GM19351 (cell line): Measurements from ENCODE around the gene SAMD11.
"Not testable (repeated sequence)": the region's sequence is repeated elsewhere in the genome, so short reads cannot be mapped to it uniquely, and the experiment has no call there.

ENCODE experiments used
- ATAC-seq: cut with Tn5 transposase; IDR thresholded peaks from one replicate; pipeline ENCODE4 v1.9.1; 2021; ENCODE audit warnings: mild to moderate bottlenecking, moderate library complexity; ENCODE audit not compliant: unreplicated experiment

SAMD11 gene

DNA sequence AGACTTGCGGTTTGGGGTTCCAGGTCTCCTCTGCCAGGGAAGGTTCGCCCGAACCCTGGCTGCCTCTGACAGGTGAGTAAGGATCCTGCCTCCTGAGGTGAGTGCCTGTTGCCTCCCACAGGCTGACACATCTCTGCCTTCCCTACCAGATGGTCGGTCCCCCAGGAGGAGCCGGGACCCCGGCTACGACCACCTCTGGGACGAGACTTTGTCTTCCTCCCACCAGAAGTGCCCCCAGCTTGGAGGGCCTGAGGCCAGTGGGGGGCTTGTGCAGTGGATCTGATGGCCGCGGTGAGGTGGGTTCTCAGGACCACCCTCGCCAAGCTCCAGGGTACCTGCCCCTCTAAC is 50.5 kb downstream of the SAMD11 start:
- no peak for ATAC-seq

DNA sequence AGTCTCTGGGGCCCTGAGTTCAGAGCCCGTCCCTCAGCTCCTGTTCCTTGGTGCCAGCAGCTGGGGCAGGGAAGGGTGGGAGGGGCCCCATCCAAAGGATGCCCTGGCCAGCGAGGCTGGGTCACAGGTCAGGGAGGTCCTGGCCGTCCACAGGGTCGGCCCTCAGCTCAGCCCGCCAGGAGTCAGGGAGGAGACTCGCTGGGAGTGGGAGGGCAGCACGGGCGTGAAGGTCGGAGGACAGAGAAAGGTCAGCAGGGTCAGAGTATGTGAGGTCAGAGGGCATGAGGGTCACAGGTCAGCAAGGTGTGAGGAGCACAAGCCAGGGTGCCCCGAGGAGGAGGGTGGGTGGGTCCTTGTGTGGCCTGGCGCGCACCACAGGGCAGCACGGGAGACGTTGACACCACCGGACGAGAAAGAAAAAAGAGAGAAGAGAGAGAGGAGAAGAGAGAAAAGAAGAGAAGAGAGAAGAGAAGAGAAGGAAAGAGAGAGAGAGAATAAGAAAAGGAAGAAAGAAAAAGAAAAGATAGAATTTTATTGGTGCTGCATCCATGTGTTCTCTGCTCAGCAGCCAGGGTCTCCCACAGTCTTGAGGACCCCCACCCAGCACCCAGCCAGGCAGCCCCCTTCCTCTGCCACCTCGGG is 51.1 kb downstream of the SAMD11 start:
- no peak for ATAC-seq

- no peak for ATAC-seq
These were observed 51.6 kb downstream of the SAMD11 start for GRCh38 chr1:975365-975764.

DNA sequence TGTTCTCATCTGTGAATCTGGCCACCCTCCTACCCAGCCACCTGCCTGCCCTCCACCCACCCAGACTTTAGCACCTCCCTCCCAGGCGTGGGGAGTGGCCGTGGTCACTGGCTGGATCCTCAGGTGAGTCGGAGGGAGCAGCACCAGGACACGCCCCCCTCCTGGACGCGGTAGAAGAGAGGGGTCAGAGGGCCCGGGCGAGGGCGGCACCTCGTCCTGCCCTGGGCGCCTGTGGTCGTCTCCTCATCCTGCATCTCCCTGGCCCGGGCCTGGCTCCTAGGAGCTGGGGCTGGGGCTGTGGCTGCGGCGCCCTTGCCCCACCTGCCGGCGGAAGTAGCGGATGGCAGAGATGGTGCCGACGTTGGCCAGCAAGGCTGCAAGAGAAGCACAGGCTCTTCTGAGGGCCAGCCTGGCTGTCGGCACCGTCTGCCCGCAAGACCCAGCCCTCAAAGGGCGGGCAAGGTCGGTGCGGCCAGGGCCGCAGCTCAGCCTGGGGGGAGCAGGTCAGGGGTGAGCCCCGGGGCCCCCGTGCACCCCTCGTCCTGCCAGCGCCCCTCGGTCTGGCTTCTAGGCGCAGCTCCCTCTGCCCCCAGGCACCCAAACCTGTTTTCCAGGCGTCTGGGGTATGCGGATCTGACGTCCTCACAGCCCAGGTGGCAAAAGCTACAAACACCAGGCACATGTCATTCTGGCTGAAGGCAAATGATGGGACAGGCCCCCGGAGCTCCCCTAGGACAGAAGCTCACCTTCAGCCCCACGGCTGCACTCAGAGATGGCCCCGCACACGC is 52.4 kb downstream of the SAMD11 start:
- no peak for ATAC-seq

- not testable (repeated sequence) for ATAC-seq
These were observed 53.1 kb downstream of the SAMD11 start for GRCh38 chr1:976791-977190.

DNA sequence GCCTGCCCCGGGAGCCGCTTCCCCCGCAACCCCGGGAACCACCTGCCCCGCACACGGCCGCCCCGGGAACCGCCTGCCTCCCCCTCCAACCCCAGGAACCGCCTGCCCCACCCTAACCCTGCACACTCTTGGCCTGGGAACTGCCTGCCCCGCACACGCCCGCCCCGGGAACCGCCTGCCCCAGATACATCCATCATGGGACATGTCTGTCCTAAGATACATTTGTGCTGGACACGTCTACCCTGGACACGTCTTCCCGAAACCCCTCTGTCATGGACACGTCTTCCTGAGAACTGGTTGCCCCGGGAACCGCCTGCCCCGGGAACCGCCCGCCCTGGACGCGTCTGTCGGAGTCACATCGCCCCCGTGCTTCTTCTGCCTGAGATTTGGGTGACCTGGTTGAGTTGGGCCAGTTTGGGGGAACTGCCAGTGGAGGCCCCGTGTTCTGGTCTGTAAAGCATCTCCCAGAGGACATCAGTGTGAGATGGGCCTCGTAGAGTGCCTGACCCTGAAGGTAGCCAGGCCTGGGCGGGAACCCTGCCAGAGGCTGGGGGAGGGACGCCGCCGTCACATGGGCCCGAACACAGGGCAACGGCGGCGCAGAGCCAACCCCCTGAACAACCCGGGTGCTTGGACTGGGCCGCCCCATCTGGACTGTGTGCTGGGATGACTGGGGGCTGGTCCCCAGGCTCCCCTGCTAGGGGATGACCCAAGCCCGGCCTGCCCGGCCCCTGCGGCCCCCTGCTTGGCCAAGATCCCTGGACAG is 54.5 kb downstream of the SAMD11 start:
- ATAC-seq, result no peak

GRCh38 chr1:978835-979743 is 55.4 kb downstream of the SAMD11 start:
- ATAC-seq, result no peak

GRCh38 chr1:979744-980072 is 56.0 kb downstream of the SAMD11 start:
- no peak for ATAC-seq

GRCh38 chr1:980137-980571 is 56.4 kb downstream of the SAMD11 start:
- no peak for ATAC-seq

- no peak for ATAC-seq
These were observed 57.1 kb downstream of the SAMD11 start for GRCh38 chr1:980602-981395.

GRCh38 chr1:981491-981954 is 57.8 kb downstream of the SAMD11 start:
- ATAC-seq, result no peak

- ATAC-seq, result no peak
These were observed 58.3 kb downstream of the SAMD11 start, which contains the start of gene PERM1 for GRCh38 chr1:981955-982558. Gene PERM1, minus strand, starts transcription at chr1:982093. Its CDS starts 1,064 bp downstream, at chr1:981029.

DNA sequence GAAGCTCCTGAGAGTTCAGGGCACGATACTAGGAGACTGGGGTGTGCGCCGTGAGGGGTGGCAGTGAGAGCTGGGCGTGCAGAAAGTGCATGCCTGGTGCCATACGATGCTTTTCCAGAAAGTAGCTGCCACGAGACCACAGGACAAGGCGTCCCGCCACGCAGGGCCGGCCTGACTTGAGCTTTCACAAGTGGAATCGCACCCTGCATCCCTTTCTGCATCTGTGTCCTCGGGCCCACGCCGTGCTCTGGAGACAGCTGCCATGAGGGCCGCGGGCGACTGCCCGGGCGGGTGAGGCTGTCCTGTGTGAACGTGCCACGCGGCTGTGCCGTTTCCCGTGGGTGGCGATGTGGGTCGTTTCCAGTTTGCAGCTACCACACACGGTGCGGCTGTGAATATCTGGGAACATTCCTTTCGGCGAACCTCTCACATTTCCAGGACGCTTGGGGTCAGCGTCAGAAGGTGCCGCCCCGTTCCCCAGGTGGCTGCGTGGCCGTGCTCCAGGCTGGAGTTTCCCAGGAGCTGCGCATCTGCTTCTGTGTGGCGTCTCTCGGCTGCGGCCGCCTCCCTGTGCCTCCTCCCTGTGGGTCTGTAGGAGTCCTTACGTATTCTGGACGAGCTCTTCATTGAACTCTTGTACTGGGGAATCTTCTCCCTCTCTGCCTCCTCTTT is 59.2 kb downstream of the SAMD11 start:
- no peak for ATAC-seq

DNA sequence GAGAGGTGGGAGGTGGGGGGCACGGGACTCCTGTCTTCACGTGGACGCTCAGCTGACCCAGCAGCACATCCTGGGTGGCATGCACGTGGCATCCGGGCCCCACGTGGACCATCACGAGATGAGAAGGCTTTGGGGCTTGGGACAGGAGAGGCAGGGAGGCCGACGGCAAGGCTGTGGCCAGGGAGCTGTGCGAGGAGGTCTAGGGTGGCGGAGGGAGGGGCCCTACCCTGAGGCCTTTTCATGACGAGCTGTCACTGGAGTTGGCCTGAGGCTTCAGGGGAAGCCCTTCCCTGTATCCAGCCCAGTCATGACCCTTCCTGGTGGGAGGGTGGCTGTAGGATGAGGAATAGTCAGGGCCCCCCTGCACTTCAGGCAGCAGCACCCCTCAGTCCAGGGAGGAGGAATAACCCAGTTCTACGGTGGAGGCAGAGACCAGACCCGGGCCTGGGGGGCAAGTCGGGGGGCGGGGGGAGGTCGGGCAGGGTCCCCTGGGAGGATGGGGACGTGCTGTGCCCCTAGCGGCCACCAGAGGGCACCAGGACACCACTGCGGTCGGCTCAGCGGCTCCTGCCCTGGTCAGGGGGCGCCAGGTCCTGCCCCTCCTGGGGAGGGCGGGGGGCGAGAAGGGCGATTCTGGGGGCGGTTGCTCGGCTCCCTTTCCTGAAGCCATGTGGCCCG is 60.2 kb downstream of the SAMD11 start:
- no peak for ATAC-seq

GRCh38 chr1:984476-984814 is 60.7 kb downstream of the SAMD11 start:
- ATAC-seq, result no peak

DNA sequence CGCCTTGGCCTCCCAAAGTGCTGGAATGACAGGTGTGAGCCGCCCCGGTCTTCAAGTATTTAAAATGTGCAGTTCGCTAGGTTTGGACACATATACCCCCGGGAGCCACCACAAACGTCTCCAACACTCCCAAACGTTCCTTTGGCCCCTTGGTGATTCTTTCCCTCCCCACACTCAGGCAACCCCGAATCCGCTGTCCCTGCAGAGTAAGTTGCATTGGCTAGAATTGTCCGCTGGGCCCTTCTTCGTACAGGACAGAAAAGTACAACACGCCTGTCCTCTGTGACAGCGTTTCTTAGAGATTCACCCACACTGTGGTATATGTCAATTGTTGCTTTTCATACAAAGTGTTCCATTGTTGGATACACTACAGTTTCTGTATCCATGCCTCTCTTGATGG is 61.4 kb downstream of the SAMD11 start:
- no peak for ATAC-seq

GRCh38 chr1:988061-988460 is 64.3 kb downstream of the SAMD11 start:
- not testable (repeated sequence) for ATAC-seq

- ATAC-seq, result not testable (repeated sequence)
These were observed 67.6 kb downstream of the SAMD11 start for GRCh38 chr1:991275-991674.

GRCh38 chr1:991895-992294 is 68.2 kb downstream of the SAMD11 start:
- no peak for ATAC-seq
